ENCODE measurements around the gene SMDT1.

DNA sequence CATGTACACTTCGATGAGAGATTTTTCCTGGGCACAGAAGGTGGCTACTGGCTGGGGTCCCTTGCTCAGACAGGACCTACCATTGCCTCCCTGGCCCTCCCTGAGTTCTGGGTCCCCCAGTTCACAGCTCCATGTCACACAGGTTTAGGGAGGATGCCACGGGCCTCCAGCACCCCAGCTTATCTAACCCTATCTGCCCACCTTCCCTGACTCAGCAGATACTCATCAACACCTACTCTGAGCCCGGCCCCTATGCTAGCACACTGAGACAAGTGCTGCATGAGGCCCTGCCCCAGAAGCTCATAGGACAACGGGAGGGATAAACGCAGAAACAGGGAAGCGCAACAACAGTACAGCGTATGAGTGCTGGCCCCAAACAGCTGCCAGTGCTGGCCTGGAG is 18.5 kb upstream of the SMDT1 start:
- TF ChIP-seq, protein P1, sequence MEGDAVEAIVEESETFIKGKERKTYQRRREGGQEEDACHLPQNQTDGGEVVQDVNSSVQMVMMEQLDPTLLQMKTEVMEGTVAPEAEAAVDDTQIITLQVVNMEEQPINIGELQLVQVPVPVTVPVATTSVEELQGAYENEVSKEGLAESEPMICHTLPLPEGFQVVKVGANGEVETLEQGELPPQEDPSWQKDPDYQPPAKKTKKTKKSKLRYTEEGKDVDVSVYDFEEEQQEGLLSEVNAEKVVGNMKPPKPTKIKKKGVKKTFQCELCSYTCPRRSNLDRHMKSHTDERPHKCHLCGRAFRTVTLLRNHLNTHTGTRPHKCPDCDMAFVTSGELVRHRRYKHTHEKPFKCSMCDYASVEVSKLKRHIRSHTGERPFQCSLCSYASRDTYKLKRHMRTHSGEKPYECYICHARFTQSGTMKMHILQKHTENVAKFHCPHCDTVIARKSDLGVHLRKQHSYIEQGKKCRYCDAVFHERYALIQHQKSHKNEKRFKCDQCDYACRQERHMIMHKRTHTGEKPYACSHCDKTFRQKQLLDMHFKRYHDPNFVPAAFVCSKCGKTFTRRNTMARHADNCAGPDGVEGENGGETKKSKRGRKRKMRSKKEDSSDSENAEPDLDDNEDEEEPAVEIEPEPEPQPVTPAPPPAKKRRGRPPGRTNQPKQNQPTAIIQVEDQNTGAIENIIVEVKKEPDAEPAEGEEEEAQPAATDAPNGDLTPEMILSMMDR (IDR thresholded peaks at IDR 0.05), result no peak
- TF ChIP-seq, protein P2, sequence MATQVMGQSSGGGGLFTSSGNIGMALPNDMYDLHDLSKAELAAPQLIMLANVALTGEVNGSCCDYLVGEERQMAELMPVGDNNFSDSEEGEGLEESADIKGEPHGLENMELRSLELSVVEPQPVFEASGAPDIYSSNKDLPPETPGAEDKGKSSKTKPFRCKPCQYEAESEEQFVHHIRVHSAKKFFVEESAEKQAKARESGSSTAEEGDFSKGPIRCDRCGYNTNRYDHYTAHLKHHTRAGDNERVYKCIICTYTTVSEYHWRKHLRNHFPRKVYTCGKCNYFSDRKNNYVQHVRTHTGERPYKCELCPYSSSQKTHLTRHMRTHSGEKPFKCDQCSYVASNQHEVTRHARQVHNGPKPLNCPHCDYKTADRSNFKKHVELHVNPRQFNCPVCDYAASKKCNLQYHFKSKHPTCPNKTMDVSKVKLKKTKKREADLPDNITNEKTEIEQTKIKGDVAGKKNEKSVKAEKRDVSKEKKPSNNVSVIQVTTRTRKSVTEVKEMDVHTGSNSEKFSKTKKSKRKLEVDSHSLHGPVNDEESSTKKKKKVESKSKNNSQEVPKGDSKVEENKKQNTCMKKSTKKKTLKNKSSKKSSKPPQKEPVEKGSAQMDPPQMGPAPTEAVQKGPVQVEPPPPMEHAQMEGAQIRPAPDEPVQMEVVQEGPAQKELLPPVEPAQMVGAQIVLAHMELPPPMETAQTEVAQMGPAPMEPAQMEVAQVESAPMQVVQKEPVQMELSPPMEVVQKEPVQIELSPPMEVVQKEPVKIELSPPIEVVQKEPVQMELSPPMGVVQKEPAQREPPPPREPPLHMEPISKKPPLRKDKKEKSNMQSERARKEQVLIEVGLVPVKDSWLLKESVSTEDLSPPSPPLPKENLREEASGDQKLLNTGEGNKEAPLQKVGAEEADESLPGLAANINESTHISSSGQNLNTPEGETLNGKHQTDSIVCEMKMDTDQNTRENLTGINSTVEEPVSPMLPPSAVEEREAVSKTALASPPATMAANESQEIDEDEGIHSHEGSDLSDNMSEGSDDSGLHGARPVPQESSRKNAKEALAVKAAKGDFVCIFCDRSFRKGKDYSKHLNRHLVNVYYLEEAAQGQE (IDR thresholded peaks at IDR 0.05; ENCODE audit: insufficient read depth in 1 of 2, low read depth in 2 of 2, low read length in 1 of 2), result no peak
- TF ChIP-seq TCF7L2 (IDR thresholded peaks at IDR 0.05; ENCODE audit: low read depth, low read length) (no peak), POLR2AphosphoS5 (IDR thresholded peaks at IDR 0.05; ENCODE audit: low read depth, low read length) (no peak)
